NCI-H2081 (cell line): ENCODE results near the gene GAS6.
"Not testable (repeated sequence)": the region's sequence is repeated elsewhere in the genome, so short reads cannot be mapped to it uniquely, and the experiment has no call there.

Source experiments
- DNase-seq, 2 experiments: peaks; one replicate each; lab custom pipeline; 2025; lab: John Stamatoyannopoulos, UW

Gene GAS6

DNA sequence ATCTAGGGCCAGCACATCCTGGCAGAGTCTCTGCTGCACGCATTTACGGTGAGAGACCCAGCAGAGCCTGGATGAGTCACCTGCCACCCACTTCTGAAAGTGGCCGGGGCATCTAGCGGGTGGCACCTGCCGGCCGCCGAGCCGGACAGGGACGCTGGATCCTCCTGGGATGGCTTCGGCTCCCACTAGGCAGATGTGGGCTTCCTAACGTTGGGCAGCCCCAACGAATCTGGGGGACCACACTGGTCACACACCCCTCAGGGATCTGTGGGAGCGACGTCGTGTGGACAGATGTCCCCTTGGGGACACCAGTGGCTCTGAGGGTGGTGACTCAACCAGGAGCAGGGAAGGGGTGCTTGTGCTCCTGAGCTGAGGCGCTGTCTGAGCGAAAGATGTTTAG, 72.7 kb downstream of the GAS6 start:
- no peak for DNase-seq

DNA sequence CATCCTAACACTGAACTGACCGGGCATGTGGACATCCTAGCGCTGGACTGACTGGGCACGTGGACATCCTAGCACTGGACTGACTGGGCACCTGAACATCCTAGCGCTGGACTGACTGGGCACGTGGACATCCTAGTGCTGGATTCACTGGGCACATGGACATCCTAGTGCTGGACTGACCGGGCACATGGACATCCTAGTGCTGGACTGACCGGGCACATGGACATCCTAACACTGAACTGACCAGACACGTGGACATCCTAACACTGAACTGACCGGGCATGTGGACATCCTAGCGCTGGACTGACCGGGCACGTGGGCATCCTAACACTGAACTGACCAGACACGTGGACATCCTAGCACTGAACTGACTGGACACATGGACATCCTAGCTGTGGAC, 73.9 kb downstream of the GAS6 start:
- not testable (repeated sequence) for DNase-seq

DNA sequence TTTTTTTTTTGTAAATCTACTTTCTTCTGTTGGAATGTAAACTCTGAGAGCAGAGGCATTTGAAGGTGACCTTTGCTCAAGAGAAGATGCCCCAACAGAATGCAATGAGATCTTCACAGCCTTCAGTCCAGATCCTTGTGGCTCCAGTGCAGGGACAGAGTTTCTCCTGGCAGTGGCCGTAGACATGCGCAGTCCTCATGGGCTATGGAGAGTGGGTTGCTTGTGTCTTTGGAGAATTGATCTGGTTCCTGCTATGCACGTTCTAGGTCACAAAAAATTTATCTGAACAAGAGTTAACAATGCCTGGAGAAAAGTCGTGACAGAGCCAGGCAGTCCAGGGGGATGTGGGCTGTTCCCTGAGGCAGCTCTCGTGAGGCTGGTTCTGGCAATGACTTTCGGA, 74.7 kb downstream of the GAS6 start:
- no peak for DNase-seq

DNA sequence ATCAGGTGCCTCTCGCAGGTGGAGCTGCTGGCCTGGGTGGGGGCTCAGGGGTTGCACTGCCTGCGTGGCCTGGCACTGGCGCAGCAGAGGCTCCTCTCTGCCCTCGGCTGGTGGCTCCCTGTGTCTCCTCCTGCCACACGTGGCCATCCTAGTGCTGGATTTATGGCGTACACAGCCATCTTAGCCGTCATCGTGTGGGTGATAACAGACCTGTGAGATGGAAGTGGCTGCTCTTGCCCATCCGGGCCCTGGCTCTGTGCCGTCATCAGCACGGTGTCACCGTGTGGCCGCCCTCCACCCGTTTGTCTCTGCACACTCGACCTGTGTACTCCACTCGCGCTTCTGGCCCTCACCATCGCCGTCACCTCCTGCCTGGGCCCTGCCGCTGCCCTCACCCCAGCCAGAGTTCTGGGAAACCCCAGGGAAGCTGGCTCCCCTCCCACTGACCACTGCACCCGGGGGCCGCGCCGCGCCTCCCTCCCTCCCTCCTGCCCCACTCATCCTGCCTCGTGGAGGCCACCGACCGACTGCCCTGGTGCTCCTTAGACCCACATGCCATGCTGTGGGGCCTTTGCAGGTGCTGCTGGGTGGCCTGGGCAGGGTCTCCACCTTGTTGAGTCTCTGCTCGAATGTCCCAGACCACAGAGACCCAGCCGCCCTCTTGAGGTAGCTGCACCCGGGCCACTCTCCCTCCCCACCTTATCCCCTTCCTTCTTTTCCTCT, 75.3 kb downstream of the GAS6 start:
- DNase-seq: no peak

DNA sequence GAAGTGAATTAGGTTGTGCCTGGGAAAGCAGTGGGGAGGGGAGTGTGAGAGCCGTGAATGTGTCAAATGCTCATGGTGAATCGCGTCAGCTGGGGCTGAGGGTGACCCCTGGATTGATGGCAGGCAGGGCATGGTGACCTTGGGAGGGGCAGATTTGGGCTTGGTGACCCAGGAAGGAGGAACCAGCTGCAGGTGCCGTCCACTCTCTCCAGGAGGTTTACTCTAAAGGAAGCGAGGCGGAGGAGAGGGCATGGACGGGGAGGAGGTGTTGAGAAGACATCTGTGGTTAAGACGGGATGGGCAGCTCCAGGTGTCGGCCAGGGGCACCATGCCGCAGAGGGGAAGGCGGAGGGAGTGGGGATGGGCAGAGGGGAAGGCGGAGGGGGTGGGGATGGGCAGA, 76.2 kb downstream of the GAS6 start:
- DNase-seq: no peak

DNA sequence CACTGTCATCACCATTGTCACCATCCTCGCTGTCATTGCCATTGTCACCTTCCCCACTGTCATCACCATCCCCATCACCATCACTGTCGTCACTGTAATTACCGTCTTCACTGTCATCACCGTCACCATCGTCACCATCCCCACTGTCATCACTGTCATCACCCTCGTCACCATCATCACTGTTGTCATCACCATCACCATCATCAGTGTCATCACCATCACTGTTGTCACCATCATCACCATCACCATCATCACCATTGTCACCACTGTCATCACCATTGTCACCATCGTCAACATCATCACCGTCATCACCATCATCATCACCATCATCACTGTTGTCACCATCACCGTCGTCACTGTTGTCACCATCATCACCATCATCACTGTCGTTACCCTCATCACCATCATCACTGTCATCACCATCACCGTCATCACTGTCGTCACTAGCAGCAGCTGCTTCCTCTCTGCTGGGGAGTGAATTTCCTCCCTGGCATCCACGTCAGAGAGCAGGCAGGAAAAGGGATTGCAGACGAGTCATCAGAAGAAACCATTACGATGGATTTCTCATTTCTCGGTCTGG, 77.5 kb downstream of the GAS6 start:
- DNase-seq: no peak

DNA sequence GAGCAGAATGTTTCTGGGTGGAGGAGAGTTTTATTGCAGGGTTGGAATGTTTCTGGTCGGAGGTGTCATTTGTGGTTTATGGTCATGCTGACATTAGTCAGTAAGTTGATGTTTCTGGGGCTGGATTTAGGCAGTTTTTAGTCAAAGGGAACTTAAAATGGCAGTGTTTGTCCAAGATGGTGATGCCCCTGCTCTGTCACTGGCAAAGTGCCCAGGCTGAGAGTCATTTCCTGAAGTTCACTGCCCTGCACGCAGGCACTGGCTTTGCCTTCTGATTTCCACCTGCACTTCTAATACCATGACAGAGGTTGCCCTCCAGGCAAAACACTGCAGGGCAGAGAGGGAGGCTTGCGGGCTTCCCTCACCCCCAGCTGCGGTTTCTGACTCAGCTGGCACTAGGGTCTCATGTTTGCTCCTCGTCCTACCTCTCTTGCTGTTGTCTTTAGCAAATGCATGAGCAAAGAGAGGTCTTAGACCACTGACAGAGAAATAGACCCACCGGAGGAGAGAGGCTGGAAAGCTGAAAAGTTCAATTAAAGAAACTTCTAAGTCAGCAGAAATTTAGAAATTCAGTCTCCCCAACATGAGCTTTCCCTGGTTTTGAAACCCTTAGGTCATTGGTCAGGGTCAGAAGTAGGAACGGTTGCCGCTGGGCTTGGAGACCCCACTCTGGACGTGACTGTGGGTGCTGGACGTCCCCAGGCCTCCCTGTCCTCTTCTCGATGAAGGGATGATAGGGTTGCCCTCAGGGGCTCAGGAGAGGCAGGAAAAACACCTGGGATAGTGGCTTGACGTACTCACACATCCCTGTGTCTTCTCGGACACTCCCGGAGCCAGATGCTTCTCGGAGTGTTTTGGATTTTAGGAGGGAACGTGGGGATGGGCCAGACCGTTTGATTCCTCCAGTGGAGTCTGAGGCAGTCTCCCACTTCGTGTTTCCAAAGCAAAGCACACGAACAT, 78.5 kb downstream of the GAS6 start:
- no peak for DNase-seq

DNA sequence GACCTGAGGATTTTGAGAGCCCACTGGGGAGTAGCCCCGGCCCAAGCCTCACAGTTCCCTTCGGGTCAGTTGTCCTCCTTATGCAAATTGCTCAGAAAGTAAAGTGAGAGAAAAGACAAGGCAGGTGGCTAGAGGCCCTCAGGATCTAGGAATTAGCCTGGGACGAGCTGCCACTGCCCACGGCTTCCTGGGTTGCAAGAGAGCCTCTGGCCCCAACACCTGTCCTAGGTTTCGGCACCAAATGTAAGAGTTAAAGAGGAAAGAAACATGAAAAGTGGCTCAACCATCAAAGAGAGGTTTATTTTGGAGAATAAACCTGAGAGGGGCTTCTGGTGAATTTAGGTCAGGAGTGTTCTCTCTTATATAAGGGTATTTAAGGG, 79.2 kb downstream of the GAS6 start:
- no peak for DNase-seq

DNA sequence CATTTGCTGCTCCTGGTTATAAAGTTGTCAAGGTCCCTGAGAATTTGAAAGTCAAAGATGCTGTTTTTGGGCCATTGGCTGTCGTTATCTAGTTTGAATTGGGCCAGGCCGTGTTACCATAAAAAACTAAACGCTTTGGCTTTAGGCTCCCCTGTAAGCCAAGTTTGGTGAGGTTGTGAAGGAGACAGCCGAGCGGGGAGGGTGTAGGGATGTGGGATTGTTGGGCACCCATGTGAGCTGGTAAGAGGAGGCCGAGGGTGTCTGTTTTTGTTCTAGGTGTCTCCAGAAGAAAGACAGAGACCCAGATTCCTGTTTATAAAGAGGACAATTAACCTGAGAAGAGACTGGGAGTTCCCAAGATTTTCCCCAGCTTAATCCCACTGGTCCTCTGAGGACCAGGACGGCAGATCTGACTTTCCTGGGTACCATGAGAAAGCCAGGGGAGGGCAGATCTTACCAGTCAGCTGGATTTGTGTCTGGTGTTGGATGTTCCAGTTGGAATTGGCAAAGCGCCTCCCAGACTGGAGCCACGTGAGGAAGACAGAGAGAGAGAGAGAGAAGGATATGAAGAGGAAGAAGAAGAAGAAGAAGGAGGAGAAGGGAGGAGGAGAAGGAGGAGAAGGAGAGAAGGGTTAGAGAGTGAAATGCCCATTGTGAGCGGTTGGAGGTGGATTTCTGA, 79.8 kb downstream of the GAS6 start:
- no peak for DNase-seq

DNA sequence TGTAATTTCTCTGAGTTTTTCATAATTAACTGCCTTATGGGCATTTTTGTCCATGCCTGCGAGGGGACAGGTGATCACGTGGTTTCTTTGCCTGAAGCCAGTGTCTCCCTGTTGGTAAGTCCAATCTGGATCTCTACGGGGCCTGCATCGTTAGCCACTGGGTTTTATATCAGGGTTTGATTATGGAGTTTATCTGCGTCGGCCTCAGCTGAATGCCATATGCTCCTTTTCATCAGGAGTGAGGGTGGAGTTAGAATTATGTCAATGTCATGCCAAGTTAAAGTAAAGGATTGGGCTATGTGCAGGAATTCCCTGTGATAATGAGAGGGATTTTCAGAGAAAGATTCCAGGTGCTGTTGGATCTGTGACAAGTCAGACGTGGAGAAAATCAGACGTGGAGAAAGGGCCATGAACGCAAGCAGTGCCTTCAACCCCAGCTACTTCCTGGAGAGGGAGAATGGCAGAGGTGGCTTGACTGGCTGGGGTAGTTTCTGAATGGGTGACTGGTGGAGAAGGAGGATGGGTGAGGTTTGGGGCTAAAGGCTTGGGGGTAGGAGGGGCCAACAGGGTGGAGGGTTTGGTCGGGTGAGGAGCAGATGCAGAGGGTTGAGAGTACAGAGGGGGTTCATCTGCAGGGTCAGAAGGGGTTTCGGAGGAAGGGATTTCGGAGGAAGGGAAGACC, 80.5 kb downstream of the GAS6 start:
- DNase-seq: no peak

DNA sequence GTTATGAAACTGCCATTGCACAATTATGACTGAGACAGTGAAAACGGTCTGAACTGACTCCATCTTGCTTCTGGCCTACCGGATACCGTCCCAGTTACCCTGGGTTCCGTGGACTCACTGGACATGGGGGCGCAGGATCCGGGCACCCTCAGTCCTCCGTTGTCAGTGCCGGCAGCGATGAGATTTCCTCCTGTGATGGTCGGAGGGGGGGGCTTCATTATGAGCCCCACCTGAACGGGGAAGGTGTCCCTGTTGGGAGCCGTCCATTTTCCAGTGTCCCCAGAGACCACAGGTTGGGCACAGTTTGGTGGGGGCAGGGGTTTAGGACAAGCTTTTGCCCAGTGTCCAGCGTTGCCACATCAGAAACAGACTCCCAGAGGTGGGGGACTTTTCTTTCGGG, 81.4 kb downstream of the GAS6 start:
- no peak for DNase-seq

DNA sequence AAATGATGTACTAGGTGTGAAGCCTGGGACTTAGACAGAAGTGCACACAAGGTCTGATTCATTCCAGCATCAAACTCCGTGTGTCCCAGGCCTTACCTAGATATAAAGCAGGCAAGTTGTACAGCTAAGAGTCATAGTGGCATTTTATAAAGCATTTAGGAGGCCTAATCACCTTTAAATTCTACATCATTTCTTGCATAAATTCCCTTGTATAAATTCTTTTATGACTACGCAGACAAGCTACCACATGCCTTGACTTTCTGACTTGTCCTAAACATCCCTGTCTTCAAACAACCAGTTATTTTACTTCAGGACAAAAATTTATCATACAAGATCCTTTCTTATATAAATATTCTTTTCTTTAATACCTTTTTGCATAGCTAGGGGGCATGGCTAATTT, 82.3 kb downstream of the GAS6 start:
- DNase-seq: no peak

DNA sequence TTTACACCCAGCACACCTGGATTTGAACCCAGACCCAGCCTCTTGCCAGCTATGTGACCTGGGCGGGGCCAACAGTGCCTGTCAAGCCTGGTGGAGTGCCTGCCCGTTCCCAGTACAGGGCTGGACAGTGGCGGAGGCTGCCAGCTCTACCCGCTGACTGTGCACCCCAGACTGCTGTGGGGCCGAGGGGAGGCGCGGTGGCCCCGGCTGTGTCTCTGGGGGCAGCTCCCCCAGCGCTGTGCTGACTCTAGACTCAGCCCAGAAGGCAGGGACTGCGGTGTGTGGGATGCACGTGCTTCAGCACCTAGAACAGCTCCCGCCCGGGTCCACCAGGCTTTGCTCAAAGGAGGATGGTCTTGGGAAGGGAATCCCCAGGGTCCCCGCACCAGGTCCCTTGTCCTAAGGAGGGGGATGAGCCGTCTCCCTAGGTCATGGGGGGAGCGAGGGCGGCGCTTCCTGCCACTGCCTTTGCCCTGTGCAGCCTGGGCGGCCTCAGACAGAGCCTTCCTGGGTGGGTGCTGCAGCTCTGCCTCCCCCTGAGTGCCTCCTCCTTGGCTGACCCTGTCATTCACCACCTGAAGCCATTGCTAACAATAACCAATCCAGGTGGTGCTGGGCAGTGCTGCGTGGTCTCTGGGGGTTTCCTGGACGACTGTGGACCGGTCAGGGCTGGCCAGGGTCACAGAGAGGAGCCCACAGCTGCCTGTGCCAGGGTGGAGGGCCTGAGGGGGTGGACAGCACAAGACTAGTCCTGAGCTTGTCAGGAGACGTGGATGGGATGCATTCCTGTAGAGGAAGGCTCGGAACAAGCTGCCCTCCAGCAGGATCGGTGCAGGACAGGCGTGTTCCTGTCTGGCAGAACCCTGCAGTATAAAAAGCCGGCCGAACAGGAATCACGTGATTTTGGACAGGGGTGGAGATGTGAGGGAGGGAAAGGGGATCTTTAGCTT, 86.3 kb downstream of the GAS6 start:
- no peak for DNase-seq

DNA sequence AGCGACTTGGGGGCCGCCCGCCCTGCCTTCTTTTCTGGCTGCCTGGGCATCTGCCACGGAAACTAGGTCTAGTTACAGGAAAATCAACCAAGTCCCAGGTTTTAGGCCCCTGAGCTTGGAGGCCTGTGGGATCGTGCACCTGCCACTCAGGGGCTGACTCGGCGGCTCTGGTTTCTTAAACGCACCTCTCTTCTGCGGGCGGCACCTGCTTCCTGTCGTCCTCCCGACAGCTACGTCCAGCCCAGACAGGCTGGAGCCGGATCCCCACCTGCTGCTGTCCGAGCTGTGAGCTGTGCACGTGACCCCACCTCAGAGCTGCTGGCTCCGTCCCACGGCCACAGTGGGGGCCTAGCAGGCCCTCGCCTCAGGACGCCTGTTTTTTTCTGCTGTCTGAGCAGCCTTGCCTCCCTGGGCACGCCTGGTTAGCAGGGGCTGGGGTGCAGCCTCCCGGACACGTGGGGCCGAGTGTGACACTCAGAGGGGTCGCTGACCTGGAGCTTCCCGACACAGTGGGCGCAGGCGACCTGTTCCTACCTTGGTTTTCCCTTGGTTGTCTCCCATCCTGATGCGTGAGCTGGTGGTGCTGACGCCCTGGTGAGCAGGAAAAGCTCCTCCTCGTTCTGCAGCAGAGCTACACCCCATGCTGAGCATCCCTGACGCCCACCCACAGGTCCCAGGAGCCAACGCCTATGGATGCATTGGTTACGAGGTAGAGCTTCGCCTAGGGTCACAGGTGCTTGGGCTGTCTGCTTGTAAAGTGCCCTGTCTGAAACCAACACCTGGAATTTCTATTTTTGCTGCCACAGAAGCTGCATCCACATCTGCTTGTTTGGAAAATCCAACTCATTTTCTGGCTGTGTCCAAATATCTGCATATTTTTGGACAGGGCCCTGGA, 87.4 kb downstream of the GAS6 start:
- DNase-seq: peak in 1 of 2 experiments; percentile 10

DNA sequence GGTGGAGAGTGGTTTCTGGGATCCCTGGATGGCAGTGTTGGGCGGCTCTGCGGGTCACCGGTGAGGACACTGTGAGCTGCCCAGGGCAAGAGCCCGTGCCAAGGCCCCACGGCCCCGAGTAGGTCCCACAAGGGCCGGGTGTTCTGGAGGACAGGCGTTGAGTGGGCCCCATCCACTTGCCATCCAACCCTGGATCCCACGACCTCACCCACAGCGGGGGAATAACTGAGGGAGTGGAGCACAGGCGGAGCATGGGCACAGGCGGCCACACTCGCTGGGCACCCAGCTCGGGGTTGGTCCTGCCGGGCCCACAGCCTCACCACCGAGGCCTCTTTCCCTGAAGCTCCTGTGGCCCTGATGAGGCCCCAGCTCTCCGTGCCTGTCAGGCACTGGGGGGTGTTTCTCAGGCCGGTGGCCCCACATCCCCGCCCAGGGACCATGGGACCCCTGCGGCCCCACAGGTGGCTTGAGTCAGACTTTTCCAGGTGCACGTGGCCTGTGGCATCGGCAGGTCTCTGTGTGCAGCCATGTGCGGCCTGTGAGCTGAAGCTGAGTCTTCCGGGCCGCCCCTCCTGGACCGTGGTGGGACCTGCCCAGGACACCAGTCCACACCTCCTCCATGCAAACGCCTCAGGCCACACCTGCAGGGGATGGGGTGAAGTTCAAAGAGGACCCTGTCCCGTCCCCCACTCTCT, 88.3 kb downstream of the GAS6 start:
- DNase-seq: no peak

DNA sequence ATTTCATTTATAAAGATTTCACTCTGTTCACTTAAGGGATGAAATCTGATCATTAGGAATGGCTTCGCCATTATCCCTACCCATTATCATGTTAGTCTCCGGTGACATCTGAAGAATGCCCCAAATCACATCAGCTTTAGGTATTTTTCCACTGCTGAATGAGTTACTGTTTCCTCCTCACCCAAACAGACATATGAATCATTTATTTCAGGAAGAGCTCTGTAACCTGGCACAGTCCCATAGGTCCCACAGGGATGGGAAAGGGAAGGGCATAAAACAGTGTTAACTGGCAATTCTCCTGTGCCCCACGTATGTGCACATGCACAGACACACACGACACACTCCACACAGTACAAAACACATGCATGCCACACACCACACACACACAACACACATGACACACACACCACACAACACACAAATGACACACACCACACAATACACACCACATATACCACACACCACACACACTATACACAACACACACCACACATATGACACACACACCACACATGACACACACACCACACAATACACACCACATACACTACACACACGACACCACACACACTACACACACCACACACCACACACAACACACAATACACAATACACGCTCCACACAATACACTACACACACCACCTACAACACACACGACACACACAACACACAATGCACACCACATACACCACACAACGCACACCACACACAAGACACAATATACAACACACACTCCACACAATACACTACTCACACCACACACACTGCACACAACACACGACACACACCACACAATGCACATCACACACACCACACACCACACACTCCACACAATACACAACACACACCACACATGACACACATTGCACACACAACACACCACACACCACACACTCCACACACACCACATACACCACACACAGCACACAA, 89.4 kb downstream of the GAS6 start:
- DNase-seq: no peak

DNA sequence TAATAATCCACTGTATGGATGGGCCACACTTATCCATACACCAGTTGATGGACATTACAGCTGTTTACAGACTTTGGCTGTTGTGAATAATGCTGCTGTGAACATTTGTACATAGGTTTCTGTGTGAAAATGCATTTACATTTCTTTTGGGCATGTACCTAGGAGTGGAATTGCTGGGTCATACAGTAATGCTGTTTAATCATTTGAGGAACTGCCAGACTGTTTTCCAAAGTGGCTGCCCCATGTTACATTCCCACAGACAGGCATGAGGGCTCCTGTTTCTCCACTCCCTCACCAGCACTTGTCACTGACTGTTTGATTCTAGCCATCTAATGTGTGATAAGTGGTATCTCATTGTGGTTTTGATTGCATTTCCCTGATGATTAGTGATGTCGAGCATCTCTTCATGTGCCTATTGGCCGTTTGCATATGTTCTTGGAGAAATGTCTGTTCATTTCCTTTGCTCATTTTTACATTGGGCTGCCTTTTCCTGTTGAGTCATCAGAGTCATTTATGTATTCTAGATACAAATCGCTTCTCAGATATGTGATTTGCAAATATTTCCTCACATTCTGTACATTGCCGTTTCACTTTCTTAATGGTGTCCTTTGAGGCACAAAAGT, 92.1 kb downstream of the GAS6 start:
- no peak for DNase-seq
